SU-DHL-6 (cell line): ENCODE data around the gene TMEM203.

ENCODE experiments used
- H2AFZ ChIP-seq: fragments of 200-600 bp; sonication (generic); 2 replicates; pipeline ENCODE4 v1.6.1; 2014; ENCODE audit warnings: low read depth, mild to moderate bottlenecking, moderate library complexity, mixed read lengths, antibody characterized with exemption, low read length; ENCODE audit not compliant: severe bottlenecking
- H3F3A ChIP-seq: fragments of 200-600 bp; shearing (Covaris generic); 2 replicates; pipeline ENCODE4 v1.6.0; 2016; ENCODE audit warnings: antibody characterized with exemption, mild to moderate bottlenecking; ENCODE audit not compliant: insufficient read depth
- H3K27ac ChIP-seq: fragments of 200-600 bp; sonication (generic); 2 replicates; pipeline ENCODE4 v1.5.1; 2016; ENCODE audit warnings: low read depth, mild to moderate bottlenecking, low read length, moderate library complexity, mixed read lengths
- H3K27me3 ChIP-seq: fragments of 200-600 bp; sonication (generic), shearing (Covaris generic); 2 replicates; pipeline ENCODE4 v1.6.0; 2014; ENCODE audit warnings: mild to moderate bottlenecking, low read length
- H3K36me3 ChIP-seq: fragments of 200-600 bp; sonication (generic); 2 replicates; pipeline ENCODE4 v1.6.1; 2014; ENCODE audit warnings: mild to moderate bottlenecking, low read length, mixed read lengths
- H3K4me2 ChIP-seq: fragments of 300-600, 200-600 bp; shearing (Covaris generic), sonication (generic); 2 replicates; pipeline ENCODE4 v1.6.0; 2014; ENCODE audit warnings: low read length, low read depth, mild to moderate bottlenecking; ENCODE audit not compliant: poor library complexity, severe bottlenecking
- H3K4me3 ChIP-seq: fragments of 200-600 bp; sonication (generic); 2 replicates; pipeline ENCODE4 v1.5.1; 2014; ENCODE audit warnings: antibody characterized with exemption, low read length, mild to moderate bottlenecking, mixed read lengths; ENCODE audit not compliant: insufficient read depth, poor library complexity, severe bottlenecking
- H3K79me2 ChIP-seq: fragments of 200-600 bp; sonication (generic); 2 replicates; pipeline ENCODE4 v1.6.1; 2014; ENCODE audit warnings: mild to moderate bottlenecking, low read length, moderate library complexity; ENCODE audit not compliant: insufficient read depth
- H3K9ac ChIP-seq: fragments of 200-600 bp; sonication (generic); 2 replicates; pipeline ENCODE4 v1.7.0; 2014; ENCODE audit warnings: mild to moderate bottlenecking, low read length
- H3K9me2 ChIP-seq: fragments of 200-600 bp; sonication (generic); replicated peaks from 2 replicates; pipeline ENCODE4 v1.6.1; 2014; ENCODE audit warnings: low read length; ENCODE audit not compliant: insufficient read depth
- H3K9me3 ChIP-seq: fragments of 200-600 bp; sonication (generic); 2 replicates; pipeline ENCODE4 v1.6.1; 2014; ENCODE audit warnings: low read length, mixed read lengths; ENCODE audit not compliant: insufficient read depth
- H4K20me1 ChIP-seq: fragments of 200-600 bp; sonication (generic); 2 replicates; pipeline ENCODE4 v1.6.1; 2014; ENCODE audit warnings: low read depth, mild to moderate bottlenecking, antibody characterized with exemption, low read length, moderate library complexity, mixed read lengths
- CTCF ChIP-seq: fragments of 200-600 bp; sonication (generic); IDR thresholded peaks from one replicate; pipeline ENCODE4 v1.5.1; 2017; ENCODE audit warnings: antibody characterized with exemption, mild to moderate bottlenecking, low read length, moderate library complexity; ENCODE audit not compliant: insufficient read depth, poor library complexity, severe bottlenecking
- EZH2phosphoT487 ChIP-seq: fragments of 200-600 bp; sonication (generic), shearing (Covaris generic); conservative IDR thresholded peaks from 2 replicates; pipeline ENCODE4 v1.6.1; 2018; ENCODE audit warnings: mild to moderate bottlenecking, antibody characterized with exemption, low read length, moderate library complexity, mixed read lengths

Gene TMEM203

DNA sequence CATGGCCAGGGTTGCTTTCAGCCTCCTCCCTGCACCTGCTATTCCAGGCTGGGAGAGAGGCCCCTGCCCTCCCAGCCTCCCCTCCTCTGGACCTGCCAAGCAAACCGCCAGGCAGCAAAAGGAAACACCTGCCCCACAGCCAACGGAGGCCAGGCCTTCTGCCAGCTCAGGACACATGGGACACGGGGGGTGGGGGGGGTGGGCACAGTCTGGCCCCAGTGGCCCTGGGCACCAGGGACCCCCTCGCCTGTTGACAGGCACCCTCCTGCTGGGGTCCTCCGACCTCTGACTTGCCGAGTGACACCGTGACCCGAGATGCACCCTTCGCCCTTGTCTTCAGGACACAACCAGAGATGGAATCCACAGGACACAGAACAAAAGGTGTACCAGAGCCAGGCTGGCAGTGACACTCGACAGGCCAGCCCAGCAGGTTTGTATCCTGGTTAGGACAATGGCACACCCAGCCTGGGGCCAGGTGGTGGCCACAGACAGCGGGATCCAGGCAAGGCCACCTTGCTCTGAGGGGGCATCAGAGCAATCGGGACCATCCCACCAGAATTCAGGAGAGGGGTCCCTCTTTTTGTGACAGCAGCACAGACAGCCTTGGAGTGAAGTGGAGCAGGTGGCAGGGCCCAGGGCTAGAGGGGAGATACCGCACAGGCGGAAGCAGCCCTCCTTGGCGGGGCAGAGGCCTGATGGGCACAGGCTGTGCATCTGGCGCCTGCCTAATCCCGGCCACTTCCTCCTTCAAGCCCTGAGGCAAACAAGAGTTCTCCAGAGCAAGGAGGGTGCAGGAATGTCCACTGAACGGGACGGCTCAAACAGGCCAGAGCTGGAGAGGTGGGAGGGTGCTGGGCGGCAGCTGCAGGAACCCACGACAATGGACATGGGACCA, 32.3 kb downstream of the TMEM203 start:
- no peak overlapping the region for H3K4me2 ChIP-seq
- H3K27me3 ChIP-seq = no peaks in the 10 kb centered on the region
- no peak for TF ChIP-seq CTCF
- TF ChIP-seq EZH2phosphoT487 = no peak
- no peaks in the 10 kb centered on the region for H4K20me1 ChIP-seq
- no peaks in the 10 kb centered on the region for H3K36me3 ChIP-seq
- H3K4me3 ChIP-seq = no peak overlapping the region
- H2AFZ ChIP-seq = no peak overlapping the region
- no peaks in the 10 kb centered on the region for H3K9me2 ChIP-seq
- no peaks in the 10 kb centered on the region for H3F3A ChIP-seq
- H3K9ac ChIP-seq = no peak overlapping the region
- H3K79me2 ChIP-seq = no peaks in the 10 kb centered on the region
- H3K9me3 ChIP-seq = no peaks in the 10 kb centered on the region
- no peak overlapping the region for H3K27ac ChIP-seq

DNA sequence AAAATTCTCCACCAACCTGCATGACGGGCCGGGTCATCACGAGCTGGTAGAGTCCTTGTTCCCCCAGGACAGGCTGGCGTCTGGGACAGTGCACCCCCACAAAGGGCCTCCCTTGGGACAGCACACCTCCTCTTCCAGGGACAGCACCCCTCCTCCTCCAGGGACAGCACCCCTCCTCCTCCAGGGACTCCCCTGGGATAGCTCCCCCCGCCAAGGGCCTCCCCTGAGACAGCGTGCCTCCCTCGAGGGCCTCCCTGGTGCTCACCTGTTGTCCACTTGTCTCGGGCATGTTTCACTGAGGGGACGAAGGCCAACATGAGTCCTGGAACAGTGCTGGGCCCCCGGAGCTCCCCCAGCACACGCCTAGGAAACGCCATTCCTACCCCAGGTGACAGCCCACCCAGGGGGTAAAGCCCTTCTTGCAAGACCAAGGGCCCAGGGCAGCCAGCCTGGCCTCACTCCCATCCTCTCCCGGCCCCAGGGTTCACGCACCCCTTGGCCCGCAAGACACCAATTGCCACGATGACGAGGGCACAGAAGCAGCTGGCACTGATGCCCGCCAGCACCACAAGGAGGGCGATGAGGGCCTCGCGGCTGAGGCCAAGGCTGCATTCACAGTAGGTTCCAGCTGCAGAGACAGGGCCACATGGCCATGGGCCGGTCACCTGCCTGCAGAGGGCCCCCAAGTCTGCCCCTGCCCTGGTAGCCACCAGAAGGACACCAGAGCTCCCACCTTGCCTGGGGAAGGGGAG, 34.1 kb downstream of the TMEM203 start:
- no peak overlapping the region for H3K4me3 ChIP-seq
- no peak overlapping the region for H3K27ac ChIP-seq
- no peak overlapping the region for H3K4me2 ChIP-seq
- H2AFZ ChIP-seq = no peak overlapping the region
- H3K79me2 ChIP-seq = no peaks in the 10 kb centered on the region
- H3K9ac ChIP-seq = no peak overlapping the region
- no peaks in the 10 kb centered on the region for H3K9me3 ChIP-seq
- no peaks in the 10 kb centered on the region for H4K20me1 ChIP-seq
- H3K9me2 ChIP-seq = no peaks in the 10 kb centered on the region
- TF ChIP-seq CTCF = no peak
- TF ChIP-seq EZH2phosphoT487 = no peak
- H3K27me3 ChIP-seq = no peaks in the 10 kb centered on the region
- H3K36me3 ChIP-seq = no peaks in the 10 kb centered on the region
- H3F3A ChIP-seq = no peaks in the 10 kb centered on the region

GRCh38 chr9:137170486-137171148, 34.8 kb downstream of the TMEM203 start:
- TF ChIP-seq EZH2phosphoT487 (no peak), CTCF (no peak)
- Histone ChIP-seq H3K4me3 (no peak overlapping the region), H3K27me3 (no peaks in the 10 kb centered on the region), H2AFZ (no peak overlapping the region), H3K9ac (no peak overlapping the region), H3K9me2 (no peaks in the 10 kb centered on the region), H3K27ac (no peak overlapping the region), H3K4me2 (no peak overlapping the region), H3F3A (no peaks in the 10 kb centered on the region), H3K36me3 (no peaks in the 10 kb centered on the region), H3K79me2 (no peaks in the 10 kb centered on the region), H3K9me3 (no peaks in the 10 kb centered on the region), H4K20me1 (no peaks in the 10 kb centered on the region)
